HG03378 (cell line): Measurements from ENCODE around the gene CDR2.
"Not testable (repeated sequence)": the region's sequence is repeated elsewhere in the genome, so short reads cannot be mapped to it uniquely, and the experiment has no call there.

Experiments
- ATAC-seq: cut with Tn5 transposase; IDR thresholded peaks from one replicate; pipeline ENCODE4 v1.9.1; 2021; ENCODE audit warnings: mild to moderate bottlenecking, moderate library complexity; ENCODE audit not compliant: unreplicated experiment

CDR2 gene

GRCh38 chr16:22379656-22380055, 5.2 kb upstream of the CDR2 start:
- no peak for ATAC-seq

GRCh38 chr16:22375963-22376640, 1.7 kb upstream of the CDR2 start:
- ATAC-seq = no peak

DNA sequence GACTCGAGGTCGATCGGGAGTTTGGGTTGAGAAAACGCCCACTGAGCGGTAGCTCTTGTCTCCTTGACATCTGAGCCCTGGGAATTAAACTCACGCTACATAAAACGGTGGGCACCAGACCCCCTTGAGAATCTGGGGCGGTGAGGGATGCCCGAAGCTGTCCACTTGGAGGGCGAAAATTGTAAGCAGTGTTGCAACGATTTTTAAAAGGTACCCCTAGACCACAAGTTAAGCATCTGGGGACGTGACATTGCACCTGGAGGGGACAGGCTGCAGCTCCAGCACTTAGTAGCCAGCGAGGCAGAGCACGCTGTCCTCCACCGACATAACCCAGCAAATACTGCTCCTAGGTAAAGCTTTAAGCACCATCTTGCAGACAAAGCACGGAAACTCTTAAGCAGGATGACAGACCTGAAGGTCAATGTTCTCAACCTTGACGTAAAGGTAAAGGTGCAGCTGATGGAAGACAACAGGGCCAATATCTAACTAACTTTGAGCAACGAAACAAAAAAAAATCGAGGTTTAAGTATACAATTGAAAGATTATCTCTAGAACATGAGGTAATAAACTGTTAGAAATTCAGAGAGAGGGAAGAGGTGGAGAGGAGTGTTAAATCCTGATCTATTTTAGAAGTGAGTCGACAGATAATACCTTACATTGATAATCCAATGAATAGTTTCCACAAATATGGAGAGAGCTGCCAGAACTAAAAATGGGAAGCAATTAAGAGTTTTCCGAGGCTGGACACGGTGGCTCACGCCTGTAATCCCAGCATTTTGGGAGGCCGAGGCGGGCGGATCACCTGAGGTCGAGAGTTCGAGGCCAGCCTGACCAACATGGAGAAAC, 921 bp upstream of the CDR2 start:
- ATAC-seq = no peak

GRCh38 chr16:22373662-22374310, 633 bp downstream of the CDR2 start:
- peak; percentile 8 for ATAC-seq

DNA sequence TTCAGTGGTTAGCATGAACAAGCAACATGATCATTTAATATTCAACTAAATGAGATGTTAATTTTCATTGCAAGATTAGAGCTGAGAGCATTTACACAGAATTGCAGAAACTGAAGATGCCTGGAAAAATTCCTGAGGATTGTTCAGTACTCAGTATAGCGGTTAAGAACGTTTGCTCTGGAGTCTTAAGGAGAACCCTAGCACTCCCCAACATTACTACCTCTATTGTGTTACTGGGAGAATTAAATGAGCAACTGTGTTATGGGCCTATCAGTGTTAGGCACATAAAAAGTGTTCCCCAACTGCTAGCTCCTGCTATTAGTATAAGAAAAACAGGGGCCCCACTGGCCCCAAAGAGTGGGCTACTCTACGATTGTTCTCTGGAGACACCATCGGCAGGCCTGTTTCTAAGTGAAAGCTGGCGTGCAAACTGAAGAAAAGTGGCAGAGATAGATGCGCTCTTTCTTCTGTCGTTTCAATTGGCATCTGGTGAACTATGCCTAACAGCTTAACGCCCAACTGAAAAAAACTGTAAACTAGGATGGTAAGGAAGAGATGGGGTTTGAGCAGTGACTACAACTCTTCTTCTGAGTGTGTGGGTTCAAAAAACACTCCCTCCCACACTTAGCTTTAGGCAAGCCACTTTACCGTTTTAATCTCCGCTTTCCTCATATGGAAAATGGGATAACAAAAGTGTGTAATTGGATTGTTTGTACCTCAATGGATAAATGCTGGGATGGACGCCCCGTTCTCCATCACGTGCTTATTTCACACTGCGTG, 1.3 kb downstream of the CDR2 start:
- no peak for ATAC-seq

GRCh38 chr16:22370038-22370820, 4.2 kb downstream of the CDR2 start:
- no peak for ATAC-seq

DNA sequence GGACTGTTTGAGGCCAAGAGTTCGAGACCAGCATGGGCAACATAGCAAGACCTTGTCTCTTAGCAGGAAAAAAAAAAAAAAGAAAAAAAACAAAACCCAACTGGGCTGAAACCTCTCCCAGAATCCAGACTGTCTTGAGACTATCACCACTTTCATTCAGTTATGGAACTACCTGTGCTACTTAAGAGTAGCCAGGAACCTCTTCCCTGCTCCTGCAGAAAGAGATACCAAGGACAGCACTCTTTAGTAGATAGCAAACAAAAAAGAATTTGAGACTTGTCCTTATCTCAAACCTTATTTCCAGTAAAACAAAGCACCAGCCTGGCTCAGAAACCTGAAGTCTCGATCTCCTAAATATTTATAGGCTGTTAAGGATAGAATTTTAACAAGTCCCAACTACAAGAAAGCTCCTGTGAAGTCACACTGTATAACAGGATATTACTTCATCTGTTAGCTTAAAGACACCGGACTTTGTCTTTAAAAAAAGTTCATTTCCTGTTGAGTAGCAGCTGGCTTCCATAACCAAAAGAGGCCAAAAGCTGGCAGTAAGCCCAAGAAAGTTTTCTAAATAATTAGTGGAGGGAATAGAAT, 5.1 kb downstream of the CDR2 start:
- ATAC-seq = no peak

DNA sequence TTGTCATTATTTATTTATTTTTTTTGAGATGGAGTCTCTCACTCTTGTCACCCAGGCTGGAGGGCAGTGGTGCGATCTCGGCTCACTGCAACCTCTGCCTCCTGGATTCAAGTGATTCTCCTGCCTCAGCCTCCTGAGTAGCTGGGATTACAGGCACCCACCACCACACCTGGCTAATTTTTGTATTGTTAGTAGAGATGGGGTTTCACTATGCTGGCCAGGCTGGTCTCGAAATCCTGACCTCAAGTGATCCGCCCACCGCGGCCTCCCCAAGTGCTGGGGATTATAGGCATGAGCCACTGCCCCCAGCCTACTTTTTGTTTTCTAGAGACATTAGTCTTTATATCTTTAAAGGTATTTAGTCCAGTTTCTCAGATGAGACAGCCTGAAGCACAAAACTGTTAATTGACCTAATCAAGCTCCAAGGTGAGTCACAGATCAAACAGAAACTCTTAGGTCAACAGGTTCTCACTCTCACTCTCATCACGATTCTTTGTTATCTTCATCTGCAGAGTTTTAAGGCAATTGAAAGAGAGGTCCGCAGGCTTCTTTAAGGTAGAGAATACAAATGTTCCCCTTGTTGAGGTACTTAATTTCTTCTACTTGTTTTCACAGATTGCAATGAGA, 6.1 kb downstream of the CDR2 start:
- not testable (repeated sequence) for ATAC-seq

GRCh38 chr16:22366889-22367288, 7.5 kb downstream of the CDR2 start:
- no peak for ATAC-seq

DNA sequence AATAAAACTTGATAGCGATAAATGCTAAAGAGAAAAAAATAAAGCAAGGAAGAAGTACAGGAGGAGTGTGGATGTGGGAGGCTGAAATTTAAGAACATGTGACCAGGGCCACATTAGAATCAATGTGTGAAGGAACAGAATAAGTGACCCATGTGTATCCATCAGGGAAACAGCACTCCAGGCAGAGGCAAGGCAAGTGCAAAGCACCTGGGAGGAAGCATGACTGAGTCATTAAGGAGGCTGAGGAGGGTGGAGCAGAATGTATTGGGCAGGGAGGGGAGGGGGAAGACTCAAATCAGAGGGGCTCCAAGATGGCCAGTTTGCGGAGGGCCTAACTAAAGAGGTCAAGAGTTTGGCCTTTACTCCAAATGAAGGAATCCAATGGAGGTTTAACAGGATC, 8.0 kb downstream of the CDR2 start:
- no peak for ATAC-seq

DNA sequence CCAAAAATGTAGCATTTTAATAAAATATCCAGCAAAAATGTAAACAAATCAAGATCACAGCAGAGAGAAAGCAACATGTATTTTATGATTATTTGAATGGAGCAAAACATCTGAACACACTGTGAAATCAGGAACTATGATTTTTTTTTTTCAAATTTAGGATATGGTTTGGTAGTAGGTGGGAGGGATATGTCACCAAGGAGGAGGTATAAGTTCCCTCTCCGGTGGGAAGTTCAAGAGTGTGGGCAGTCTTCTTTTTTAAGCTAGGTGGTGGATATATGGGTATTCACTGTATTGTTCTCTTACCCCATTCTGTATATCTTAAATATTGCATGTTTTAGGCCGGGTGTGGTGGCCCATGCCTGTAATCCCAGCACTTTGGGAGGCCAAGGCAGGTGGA, 10.2 kb downstream of the CDR2 start:
- ATAC-seq = no peak

- ATAC-seq = no peak
Observed at GRCh38 chr16:22360963-22361659, 13.3 kb downstream of the CDR2 start.

GRCh38 chr16:22359679-22360078, 14.7 kb downstream of the CDR2 start:
- no peak for ATAC-seq

- ATAC-seq = peak; percentile 10
Observed at GRCh38 chr16:22358000-22358399, 16.4 kb downstream of the CDR2 start.

- peak; percentile 59 for ATAC-seq
Observed at GRCh38 chr16:22357635-22357971, 16.8 kb downstream of the CDR2 start.

DNA sequence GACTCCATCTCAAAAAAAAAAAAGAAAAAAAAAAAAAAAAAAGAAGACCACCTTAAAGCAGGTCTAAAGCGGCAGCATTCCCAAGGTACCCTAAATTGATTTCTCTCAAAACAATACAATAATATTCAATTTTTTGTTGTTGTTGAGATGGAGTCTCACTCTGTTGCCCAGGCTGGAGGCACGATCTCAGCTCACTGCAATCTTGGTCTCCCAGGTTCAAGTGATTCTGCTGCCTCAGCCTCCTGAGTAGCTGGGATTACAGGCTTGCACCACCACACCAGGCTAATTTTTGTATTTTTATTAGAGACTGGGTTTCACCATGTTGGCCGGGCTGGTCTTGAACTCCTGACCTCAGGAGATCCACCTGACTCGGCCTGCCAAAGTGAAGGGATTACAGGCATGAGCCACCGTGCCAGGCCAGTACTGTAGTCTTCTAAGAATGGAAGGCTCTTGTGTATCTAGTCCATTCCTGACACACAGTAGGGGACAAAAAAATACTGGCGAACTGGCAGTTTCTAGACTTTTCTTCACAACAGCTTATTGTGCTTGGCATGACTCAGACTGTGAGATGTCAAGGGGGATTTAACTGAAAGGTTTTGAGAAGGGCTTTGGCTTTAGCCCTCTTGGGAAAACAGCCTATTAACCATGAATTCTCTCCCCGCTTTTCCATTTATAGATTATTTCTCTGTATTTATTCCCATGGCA, 17.3 kb downstream of the CDR2 start:
- ATAC-seq = no peak

DNA sequence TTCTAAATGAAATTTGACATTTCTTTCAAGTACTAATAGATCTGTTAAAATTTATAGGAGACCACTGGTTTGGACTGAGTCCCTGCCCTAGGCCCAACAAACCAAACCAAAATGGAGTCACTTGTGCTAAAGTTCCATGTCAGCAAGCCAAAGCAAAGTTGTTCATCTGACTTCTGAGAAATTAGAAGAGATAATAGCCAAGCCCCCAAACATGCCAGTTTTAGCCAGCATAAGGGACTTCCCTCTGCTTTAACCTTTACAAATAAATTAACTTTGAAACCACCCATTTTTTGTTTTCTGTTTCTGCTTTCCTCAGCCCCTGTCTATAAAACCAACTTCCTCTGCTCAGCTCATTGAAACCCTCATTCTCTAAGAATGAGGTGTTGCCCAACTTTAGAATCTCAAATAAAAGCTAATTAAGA, 18.9 kb downstream of the CDR2 start:
- ATAC-seq = no peak

GRCh38 chr16:22353933-22354541, 20.4 kb downstream of the CDR2 start:
- no peak for ATAC-seq
